GM18526 (cell line): ENCODE measurements around the gene FIGN.

Source experiments
- POLR2A ChIP-seq: IDR thresholded peaks from 3 replicates; pipeline ENCODE4 v1.6.1; 2011; ENCODE audit not compliant: insufficient read length; ENCODE audit errors: extremely low read depth

FIGN gene

DNA sequence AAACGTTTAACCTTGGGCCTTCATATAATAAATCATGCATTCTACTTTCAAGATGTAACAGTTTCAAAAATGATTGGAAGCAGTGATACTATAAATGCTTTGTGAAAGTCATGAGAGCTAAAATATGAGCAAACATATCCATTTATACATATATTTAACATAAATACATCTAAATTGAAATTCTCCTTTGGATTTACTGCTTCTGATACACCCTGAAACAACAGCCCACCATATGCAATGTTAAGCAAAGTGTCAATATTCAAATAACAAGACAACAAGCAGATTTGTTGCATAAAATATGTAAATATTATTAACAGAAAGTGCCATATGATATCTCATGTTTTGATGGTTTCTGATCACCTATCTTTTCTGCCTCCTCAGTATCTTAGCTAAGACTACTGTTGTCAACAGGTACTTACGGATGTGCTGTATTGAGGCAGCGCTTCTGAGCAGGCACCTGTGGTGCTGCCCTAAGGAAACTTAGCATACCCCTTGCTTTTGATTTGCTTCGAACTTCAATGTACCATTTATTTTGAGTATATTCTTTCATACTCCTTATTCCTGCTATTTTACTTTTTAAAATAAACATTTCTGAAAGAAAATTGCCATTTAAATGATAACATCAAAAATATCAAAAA lies 6.1 kb downstream of the FIGN start:
- no peak for TF ChIP-seq POLR2A

DNA sequence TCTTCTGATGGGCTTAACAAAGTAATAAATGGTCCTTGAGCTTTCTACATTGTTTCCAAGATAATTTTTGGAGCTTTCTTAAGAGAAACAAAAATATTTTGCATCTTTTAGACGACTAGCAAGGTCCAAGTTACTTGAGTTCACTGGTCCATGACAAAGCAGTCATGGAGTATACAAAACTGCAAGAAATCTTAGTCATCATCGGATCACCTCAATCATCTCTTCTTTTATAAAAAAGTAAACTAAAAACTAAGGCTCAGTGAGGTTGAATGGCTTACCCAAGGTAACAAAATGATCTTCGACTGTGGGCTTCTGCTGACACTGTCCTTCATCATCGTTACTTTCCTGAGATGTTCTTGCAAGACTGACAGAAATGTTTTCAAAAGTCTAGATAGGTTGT lies 11.9 kb downstream of the FIGN start:
- no peak for TF ChIP-seq POLR2A

DNA sequence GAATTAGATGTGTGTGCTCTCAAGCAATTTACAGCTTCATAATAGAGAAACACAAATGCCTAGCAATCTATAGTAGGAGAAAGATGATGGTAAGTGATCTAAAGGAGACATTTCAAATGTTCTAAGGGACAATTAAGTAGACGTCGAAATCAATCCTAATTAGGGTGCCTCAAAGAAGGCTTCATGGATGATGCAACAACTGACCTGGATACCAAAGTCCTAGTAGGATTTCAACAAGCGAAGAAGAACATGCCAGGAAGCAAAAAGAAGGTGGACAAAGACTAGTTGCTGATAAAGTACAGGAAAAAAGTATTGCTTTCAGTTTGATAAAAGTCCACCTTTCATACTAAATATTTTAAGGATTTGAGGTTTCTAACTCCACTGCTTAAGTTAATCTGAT lies 12.5 kb downstream of the FIGN start:
- TF ChIP-seq POLR2A, result no peak

DNA sequence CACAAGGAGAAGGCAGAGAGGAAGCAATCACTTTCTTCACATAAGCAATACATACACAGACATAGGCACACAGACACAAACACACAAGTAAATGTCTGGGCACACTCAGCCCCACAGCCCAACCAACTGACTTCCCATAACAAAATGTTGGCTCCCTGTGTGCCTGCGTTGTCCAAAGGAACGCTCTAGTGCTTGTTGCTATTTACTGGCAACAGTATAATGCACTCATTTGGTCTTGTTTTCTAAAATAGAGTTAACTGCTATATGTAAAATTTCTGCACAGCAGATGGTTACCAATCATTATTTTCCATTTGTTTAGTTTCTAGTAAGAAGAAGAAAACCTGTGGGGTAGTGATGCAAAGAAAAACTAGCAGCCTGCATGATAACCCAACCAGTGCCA lies 16.5 kb downstream of the FIGN start:
- no peak for TF ChIP-seq POLR2A

DNA sequence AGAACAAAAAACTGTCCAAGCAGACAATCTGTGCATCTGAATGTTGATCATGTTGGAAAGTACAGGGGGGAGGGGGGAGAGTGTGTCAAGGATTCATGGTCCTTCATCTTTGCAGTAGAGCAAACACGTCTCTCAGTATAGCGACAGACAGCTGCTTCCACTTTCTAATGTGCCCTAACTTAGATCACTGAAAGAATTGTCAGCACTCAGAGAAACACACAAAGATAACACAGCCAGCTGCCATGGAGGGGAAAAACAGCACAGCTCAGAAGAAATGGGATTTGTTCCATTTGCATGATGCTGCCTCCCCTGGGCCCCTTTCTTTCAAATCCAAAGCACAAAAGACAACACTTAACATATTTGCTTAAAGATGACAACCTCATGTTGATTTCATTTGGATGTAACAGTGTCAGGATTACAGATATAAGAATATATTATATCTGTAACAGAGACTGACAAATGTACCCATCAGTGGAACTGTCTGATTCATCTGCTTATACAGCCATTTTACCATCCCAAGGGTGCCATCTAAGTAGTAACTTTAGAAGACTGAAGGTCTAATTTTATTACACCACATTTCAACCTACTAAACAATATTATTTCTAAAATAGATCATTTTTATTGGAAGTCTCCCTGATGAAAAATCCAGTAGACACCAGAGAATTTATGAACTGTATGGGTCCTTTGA lies 17.7 kb downstream of the FIGN start:
- TF ChIP-seq POLR2A, result no peak

DNA sequence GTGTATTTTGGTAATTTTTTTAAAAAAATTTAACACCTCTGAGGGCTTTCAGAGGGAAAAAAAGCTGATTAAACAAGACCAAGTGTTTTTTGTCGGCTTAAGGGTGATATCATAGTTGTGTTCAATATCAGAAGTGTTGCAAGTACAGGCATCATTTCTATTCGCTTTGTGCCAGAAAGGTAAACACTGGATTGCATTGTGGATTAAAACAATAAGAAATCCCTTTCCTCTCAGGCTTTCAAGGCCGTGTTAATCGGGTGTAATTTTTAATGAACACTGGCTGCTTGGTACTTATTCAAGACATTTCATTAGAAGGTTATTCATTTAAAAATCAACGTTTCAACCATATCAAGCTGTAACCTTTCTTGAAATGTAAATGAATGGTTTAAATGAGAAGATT lies 18.3 kb downstream of the FIGN start:
- TF ChIP-seq POLR2A, result no peak

DNA sequence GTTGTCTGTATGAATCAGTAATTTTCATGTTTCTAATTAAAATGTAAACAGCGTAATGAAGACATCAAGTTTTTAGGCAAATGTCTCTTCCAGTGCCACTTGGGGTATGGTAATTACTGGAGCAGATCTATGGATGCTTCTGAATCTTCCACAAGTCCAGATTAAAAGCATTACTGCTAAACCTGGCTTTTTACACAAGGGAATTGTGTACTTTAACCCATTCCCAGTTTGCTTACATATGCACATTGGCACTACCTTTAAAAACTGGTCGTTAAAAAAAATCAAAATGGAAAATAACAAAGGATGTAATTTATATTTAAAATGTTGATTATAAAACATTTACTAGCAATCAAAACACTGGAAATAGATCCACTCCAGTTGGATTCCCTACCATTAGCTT lies 19.7 kb downstream of the FIGN start:
- TF ChIP-seq POLR2A, result no peak

DNA sequence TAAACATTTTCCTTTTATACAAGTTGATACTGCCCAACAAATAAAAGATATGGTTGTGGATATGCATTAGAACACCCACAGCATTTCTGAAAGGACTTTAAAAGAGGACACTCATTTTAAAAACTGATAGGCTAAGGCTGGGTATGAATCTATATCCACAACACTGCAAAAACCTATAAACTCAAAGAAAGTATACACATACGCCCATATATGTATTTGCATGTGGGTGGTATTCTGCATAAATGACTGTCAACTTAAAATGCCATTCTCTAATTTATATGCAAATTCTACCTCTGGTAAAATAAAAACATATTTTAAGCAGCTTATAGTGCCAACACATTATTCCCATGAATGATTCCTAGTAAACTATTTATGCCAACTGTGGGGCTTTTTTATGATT lies 20.1 kb downstream of the FIGN start:
- TF ChIP-seq POLR2A, result no peak

DNA sequence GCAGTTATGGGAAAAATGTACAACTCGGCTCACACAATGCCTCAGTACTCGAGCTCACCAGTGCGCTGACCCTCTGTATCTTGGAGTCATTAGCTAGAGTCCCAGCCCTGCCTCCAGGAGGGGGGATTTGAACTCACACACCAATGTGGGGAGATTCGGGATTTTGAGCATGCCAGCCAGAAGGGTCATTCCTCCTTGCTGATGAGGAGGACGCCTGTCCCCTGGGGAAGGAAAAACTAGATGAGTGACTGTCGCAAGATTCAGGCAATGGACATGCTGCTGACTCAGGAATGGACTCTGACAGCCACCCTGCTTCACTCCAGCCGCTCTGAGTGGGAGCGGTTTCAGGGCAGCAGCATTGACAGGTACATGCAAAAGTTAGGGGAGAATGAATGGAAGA lies 20.6 kb downstream of the FIGN start:
- no peak for TF ChIP-seq POLR2A

DNA sequence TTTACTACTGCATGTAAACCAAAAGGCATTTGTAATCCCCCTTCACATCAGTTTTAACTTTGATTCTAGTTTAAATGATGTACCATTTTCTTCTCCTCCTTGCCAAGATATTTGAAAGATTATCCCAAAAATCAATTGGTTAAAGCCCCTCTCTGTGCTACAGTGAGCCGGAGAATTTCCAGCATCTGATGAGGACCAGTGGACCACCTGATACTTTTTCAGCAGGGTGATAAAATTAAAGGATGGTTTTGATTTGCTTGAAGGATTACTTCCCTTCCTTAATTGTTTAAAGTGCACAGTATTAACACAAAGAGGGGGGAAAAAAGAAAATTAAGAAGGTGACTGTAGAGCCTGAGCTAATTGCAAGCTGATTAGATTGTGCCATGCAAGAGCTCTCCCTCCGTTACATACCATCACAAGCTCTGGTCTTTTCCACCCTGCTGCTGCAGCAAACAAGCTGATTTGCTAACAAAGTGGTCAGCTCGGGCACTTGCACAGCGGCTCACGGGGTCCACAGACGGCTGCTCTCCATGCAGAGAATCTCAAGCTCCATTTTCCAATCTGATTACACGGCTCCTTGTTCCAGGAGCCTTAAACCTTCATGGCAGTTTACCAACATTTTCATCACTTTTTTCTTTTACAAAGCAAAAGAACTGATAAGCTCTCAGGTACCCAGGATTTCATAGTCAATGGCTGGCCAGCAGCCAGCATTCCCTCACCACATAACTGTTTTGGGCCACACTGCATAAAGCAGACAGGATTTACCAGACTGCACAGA lies 22.1 kb downstream of the FIGN start:
- TF ChIP-seq POLR2A, result no peak

DNA sequence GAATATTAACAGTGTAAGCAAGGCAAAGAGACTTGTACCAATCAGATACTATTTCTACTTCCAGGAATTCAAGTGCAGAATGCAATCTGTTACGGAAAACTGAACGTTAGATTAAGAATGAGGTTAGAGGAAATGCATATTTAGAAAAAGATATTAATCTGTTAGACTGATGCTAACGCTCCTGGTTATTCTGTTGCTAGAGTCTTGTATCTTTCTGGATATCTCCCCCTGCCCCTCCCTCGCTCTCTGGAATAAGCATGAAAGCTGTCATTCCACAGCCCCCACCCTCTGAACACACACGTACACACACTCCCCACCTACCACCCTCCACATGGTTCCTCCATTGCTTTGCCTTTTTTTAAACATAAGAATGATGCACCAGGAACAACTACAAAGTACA lies 24.1 kb downstream of the FIGN start:
- TF ChIP-seq POLR2A, result no peak

DNA sequence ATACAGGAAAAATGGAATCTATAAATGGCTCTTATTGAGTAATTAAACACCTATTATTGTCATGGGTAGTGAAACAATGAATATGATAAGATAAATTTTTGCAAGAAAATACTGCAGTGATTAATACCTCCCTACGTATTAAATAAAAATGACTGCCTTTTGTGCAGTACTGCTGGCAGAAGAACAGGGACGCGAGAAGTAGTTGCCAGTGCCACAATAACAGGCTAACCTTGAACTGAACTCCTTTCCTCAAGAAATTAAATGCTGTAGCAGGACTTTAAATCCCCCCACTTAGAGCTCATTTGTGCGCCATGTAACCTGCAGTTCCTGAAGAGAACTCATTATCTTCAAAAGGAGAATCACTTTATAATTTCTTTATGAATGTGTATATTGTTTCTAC lies 24.6 kb downstream of the FIGN start:
- TF ChIP-seq POLR2A, result no peak

DNA sequence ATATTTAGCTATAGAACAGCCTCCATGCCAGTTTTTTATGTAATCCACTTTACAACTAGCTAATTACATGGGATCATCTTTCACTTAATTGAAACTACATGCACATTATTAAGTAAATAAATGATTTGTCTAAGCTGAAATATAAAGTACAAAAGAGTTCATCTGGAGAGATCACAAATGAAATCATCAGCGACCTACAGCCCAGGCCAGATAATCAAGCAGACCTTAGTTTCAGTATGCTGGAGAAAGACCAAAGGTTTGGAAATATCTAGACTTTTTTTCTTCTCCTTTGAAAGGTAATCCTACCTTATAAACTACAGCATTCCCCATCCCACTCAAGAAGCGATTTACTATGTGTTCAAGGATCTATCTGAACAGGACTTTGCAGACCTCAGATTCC lies 26.5 kb downstream of the FIGN start:
- TF ChIP-seq POLR2A, result no peak

DNA sequence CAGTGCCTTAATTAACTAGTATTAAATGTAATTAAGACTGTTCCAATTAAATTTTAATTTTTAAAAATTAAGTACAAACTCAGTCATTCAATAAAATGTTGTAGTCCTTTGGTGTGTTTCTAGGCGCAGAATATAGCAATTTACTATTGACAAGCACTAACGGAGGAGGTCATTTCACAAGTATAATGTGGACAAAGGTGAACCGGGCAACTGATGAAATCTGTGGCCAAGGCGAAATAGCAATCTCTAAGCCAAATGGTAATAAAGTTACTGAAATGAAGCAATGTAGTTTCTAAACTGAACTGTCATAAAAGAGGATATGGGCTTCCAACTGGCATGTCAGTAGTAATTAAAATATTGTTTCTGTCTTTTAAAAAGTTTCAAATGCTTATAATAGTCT lies 27.5 kb downstream of the FIGN start:
- TF ChIP-seq POLR2A, result no peak

DNA sequence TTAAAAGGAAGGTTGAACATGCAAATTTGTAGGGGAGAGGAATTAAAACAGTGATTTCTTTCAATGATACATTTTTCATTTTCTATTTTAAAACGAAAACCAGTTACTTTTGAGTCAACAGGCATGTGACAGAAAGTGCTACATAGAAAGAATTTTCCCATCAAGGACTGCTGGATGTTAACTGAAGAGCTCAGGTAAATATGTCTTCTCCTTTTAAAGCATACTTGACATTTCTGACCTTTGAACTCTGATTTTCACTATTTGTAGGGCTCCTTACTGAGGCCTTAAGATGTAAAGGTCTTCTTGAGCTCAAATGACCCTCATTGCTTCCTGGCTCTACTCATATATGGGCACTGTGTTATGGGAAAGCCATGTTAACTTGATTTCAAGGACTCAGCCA lies 32.4 kb downstream of the FIGN start:
- no peak for TF ChIP-seq POLR2A
